Subcutaneous abdominal adipose tissue (tissue), 5 donors: Measurements from ENCODE around the gene VMP1.
"Not testable (repeated sequence)": the region's sequence is repeated elsewhere in the genome, so short reads cannot be mapped to it uniquely, and the experiment has no call there.

Experiments used
- H3K27ac ChIP-seq: one replicate; pipeline ENCODE4 v1.7.0; 2013; ENCODE audit warnings: low read depth, mild to moderate bottlenecking, inconsistent platforms, low read length, moderate library complexity
- H3K27me3 ChIP-seq, 5 donors: one replicate each; pipeline ENCODE4 v1.7.0; 2013; ENCODE audit warnings: low read length in 5 of 5, inconsistent platforms in 1 of 5; ENCODE audit not compliant: control insufficient read depth in 5 of 5, insufficient read depth in 4 of 5
- H3K36me3 ChIP-seq, 5 donors: one replicate each; pipeline ENCODE4 v1.7.0; 2013; ENCODE audit warnings: low read length in 5 of 5; ENCODE audit not compliant: control insufficient read depth in 5 of 5, insufficient read depth in 5 of 5
- H3K4me1 ChIP-seq, 5 donors: one replicate each; pipeline ENCODE4 v1.7.0; 2013; ENCODE audit warnings: low read length in 5 of 5, mild to moderate bottlenecking in 3 of 5, moderate library complexity in 1 of 5; ENCODE audit not compliant: control insufficient read depth in 5 of 5, insufficient read depth in 5 of 5
- H3K4me3 ChIP-seq, 5 donors: one replicate each; pipeline ENCODE4 v1.7.0; 2013; ENCODE audit warnings: low read length in 5 of 5, low read depth in 1 of 5
- H3K9ac ChIP-seq, 5 donors: one replicate each; pipeline ENCODE4 v1.7.0; 2013; ENCODE audit warnings: low read length in 5 of 5, mild to moderate bottlenecking in 4 of 5, moderate library complexity in 3 of 5
- H3K9me3 ChIP-seq, 5 donors: one replicate each; pipeline ENCODE4 v1.7.0; 2013; ENCODE audit warnings: low read length in 5 of 5; ENCODE audit not compliant: control insufficient read depth in 5 of 5
- donor health status: healthy.
- donor health status: healthy.
- donor health status: healthy.
- donor health status: healthy.
- donor health status: healthy.

VMP1 gene

GRCh38 chr17:59863616-59864015, 156.2 kb downstream of the VMP1 start:
- H3K4me3 ChIP-seq, result no peak overlapping the region
- peaks cover 2 to 20% (median 7%) of the 10 kb centered on the region in 5 donors for H3K36me3 ChIP-seq
- H3K4me1 ChIP-seq, result peaks cover 0 to 5% (median 0%) of the 10 kb centered on the region in 5 donors
- no peaks in the 10 kb centered on the region for H3K27me3 ChIP-seq
- no peak overlapping the region for H3K9ac ChIP-seq
- H3K9me3 ChIP-seq, result no peaks in the 10 kb centered on the region
- no peak overlapping the region for H3K27ac ChIP-seq

GRCh38 chr17:59869941-59870218, 162.4 kb downstream of the VMP1 start:
- Histone ChIP-seq H3K9me3 (no peaks in the 10 kb centered on the region), H3K4me1 (no peaks in the 10 kb centered on the region), H3K36me3 (peaks cover 3 to 20% (median 5%) of the 10 kb centered on the region in 5 donors), H3K4me3 (no peak overlapping the region), H3K27me3 (no peaks in the 10 kb centered on the region), H3K9ac (no peak overlapping the region), H3K27ac (no peak overlapping the region)

GRCh38 chr17:59870482-59870881, 163.0 kb downstream of the VMP1 start:
- Histone ChIP-seq H3K27me3 (no peaks in the 10 kb centered on the region), H3K36me3 (peaks cover 3 to 26% (median 10%) of the 10 kb centered on the region in 5 donors), H3K4me1 (no peaks in the 10 kb centered on the region), H3K9ac (no peak overlapping the region), H3K27ac (no peak overlapping the region), H3K9me3 (no peaks in the 10 kb centered on the region), H3K4me3 (no peak overlapping the region)

- Histone ChIP-seq H3K27ac (no peak overlapping the region), H3K36me3 (peaks cover 3 to 35% (median 19%) of the 10 kb centered on the region in 5 donors), H3K4me3 (no peak overlapping the region), H3K9ac (no peak overlapping the region), H3K9me3 (no peaks in the 10 kb centered on the region), H3K27me3 (no peaks in the 10 kb centered on the region), H3K4me1 (no peaks in the 10 kb centered on the region)
Observed at GRCh38 chr17:59872351-59872750, 164.9 kb downstream of the VMP1 start.

GRCh38 chr17:59873414-59873813, 166.0 kb downstream of the VMP1 start:
- not testable (repeated sequence) for H3K4me1 ChIP-seq, H3K4me3 ChIP-seq, H3K27me3 ChIP-seq, H3K9ac ChIP-seq, H3K27ac ChIP-seq, H3K9me3 ChIP-seq
- H3K36me3 ChIP-seq, result peaks cover 8 to 41% (median 21%) of the 10 kb centered on the region in 5 donors

- no peak overlapping the region for H3K27ac ChIP-seq
- no peaks in the 10 kb centered on the region for H3K27me3 ChIP-seq
- peaks cover 8 to 44% (median 25%) of the 10 kb centered on the region in 5 donors for H3K36me3 ChIP-seq
- no peak overlapping the region for H3K9ac ChIP-seq
- no peaks in the 10 kb centered on the region for H3K4me1 ChIP-seq
- H3K4me3 ChIP-seq, result no peak overlapping the region
- no peaks in the 10 kb centered on the region for H3K9me3 ChIP-seq
Observed at GRCh38 chr17:59874376-59874775, 166.9 kb downstream of the VMP1 start.

- no peak overlapping the region for H3K9ac ChIP-seq
Observed at GRCh38 chr17:59876107-59876506, 168.7 kb downstream of the VMP1 start.

GRCh38 chr17:59877965-59878364, 170.5 kb downstream of the VMP1 start:
- no peaks in the 10 kb centered on the region for H3K4me1 ChIP-seq
- H3K4me3 ChIP-seq, result no peak overlapping the region
- H3K9me3 ChIP-seq, result no peaks in the 10 kb centered on the region
- H3K27me3 ChIP-seq, result no peaks in the 10 kb centered on the region
- no peak overlapping the region for H3K27ac ChIP-seq
- peaks cover 11 to 52% (median 29%) of the 10 kb centered on the region in 5 donors for H3K36me3 ChIP-seq
- H3K9ac ChIP-seq, result no peak overlapping the region

More at GRCh38 chr17:59876107-59876506, 168.7 kb downstream of the VMP1 start:
- Histone ChIP-seq H3K4me1 (no peaks in the 10 kb centered on the region), H3K9me3 (no peaks in the 10 kb centered on the region), H3K27ac (no peak overlapping the region), H3K36me3 (peaks cover 11 to 47% (median 26%) of the 10 kb centered on the region in 5 donors), H3K27me3 (no peaks in the 10 kb centered on the region), H3K4me3 (no peak overlapping the region)

GRCh38 chr17:59878624-59879023, 171.2 kb downstream of the VMP1 start:
- no peak overlapping the region for H3K9ac ChIP-seq
- no peaks in the 10 kb centered on the region for H3K27me3 ChIP-seq
- H3K27ac ChIP-seq, result no peak overlapping the region
- no peaks in the 10 kb centered on the region for H3K4me1 ChIP-seq
- H3K9me3 ChIP-seq, result no peaks in the 10 kb centered on the region
- H3K36me3 ChIP-seq, result peaks cover 11 to 51% (median 30%) of the 10 kb centered on the region in 5 donors
- no peak overlapping the region for H3K4me3 ChIP-seq

GRCh38 chr17:59884861-59885260, 177.4 kb downstream of the VMP1 start:
- H3K36me3 ChIP-seq, result peaks cover 15 to 49% (median 30%) of the 10 kb centered on the region in 5 donors
- H3K9ac ChIP-seq, result no peak overlapping the region
- no peaks in the 10 kb centered on the region for H3K9me3 ChIP-seq
- H3K4me1 ChIP-seq, result no peaks in the 10 kb centered on the region
- no peak overlapping the region for H3K27ac ChIP-seq
- H3K4me3 ChIP-seq, result no peak overlapping the region
- H3K27me3 ChIP-seq, result no peaks in the 10 kb centered on the region
